GM19455 (cell line): ENCODE data around the gene HMBS.
A peak's percentile ranks its signal among the peaks of the same experiment; 100 is the strongest.

Experiments
- ATAC-seq: cut with Tn5 transposase; IDR thresholded peaks from one replicate; pipeline ENCODE4 v1.9.1; 2021; ENCODE audit not compliant: unreplicated experiment

HMBS gene

DNA sequence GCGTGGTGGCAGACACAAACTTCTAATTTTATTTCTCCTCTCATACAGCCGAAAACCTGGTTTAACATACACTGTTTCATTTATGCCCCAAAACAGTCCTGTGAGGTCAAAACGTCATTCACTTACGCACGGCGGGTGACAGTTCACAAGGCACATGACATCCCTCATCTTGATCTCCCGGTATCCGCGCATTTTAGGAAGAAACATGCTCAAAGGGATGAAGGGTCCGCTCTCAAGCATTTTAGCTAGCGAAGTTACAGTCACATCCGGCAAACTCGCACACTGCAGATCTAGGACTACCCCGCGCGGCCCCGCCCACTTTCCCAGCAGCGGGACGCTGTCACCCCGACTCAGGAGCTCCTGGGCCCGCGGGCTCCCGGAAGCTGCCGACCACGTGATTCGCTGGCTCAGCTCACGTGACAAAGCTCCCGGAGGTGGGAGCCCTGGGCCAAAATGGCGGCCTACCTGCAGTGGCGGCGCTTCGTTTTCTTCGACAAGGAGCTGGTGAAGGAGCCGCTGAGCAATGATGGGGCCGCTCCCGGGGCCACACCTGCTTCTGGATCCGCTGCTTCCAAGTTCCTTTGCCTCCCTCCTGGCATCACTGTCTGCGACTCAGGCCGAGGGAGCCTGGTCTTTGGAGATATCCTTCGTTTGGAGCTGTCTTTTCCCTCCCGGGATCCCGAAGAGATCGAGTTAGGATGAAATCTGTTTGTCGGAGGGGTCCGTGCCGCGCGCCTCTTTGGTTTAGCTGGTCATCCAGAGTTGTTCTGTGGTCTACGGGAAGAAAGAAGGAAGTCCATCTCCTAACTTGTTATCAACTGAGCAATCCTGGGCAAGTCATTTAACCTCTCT, 17.1 kb upstream of the HMBS start, which contains the start of gene VPS11:
VPS11 (plus strand) TSS at position 448 of the 852 bp plus-strand sequence; CDS start at position 454, 6 bp downstream.
- ATAC-seq, result peak; percentile 92

DNA sequence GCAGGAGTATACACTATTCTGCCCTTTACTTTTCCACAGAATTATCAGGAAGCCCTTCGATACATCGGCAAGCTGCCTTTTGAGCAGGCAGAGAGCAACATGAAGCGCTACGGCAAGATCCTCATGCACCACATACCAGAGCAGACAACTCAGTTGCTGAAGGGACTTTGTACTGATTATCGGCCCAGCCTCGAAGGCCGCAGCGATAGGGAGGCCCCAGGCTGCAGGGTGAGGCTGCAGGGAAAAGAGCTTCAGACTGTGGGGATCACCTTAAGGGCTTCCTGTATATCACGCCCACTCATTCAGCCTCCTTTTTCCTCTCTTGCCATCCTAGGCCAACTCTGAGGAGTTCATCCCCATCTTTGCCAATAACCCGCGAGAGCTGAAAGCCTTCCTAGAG, 6.8 kb upstream of the HMBS start:
- no peak for ATAC-seq

DNA sequence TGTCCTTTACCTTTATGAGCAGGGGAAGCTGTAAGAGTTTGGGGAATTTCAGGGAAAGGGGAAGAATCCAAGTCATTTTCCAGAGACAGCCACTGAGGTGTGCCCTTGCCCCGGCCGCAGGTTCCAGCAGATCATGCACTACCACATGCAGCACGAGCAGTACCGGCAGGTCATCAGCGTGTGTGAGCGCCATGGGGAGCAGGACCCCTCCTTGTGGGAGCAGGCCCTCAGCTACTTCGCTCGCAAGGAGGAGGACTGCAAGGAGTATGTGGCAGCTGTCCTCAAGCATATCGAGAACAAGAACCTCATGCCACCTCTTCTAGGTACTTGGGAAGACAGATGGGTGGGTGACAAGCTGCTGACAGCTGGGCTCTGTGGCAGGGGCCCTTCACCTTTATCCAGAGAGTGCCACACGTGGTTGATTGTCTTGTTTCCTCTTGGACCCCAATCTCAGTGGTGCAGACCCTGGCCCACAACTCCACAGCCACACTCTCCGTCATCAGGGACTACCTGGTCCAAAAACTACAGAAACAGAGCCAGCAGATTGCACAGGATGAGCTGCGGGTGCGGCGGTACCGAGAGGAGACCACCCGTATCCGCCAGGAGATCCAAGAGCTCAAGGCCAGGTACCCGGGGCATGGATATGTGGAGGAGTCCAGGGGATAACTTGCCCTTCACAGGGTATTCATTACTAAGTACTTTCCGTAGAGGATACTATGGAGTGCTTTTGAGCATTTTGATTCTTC, 5.8 kb upstream of the HMBS start:
- ATAC-seq, result no peak

DNA sequence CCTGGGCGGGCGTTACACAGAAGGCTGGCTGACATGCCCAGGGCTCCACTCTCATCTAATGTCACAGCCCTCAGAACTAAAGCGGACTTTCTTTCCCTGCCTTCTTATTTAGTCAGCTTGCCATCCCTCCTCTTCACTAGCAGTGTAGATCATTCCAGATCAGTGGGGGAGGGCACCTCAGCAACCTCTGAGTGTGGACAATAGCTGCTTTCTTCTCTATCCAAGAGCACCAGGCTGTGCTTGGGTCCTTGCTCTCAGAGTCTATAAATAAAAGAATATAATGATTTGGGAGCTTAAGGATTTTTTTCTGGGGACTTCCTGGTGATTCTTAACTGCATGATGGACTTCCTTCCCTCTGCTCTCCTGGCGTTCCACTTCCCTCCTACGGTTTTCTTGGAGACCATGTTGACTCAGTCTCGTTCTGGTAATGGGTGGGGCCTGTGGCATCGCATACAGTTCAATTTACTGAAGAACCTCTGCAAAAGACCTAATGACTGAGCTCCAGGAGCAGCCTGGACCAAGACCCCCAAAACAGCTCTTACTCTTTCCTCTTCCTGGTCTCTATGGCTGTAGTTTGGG, 2.9 kb upstream of the HMBS start:
- no peak for ATAC-seq

DNA sequence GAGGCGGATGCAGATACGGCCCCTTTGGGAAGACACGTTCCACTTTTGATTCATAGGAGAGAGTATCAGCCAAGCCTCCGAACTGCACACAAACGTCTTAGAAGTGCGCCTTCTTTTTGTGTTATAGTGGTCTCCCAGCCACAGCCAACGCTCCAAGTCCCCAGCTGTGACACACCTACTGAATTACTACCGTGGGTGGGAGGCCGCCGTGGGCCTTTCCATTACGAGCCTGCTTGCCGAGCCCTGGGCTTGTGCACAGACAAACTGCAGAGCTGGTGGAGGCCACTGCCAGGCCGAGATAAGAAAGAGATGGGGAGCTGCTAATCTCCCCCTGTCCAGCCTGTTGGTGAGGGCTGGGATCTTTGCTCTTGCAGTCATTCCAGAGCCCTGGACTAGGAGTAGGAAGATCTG, 761 bp downstream of the HMBS start:
- peak; percentile 18 for ATAC-seq

DNA sequence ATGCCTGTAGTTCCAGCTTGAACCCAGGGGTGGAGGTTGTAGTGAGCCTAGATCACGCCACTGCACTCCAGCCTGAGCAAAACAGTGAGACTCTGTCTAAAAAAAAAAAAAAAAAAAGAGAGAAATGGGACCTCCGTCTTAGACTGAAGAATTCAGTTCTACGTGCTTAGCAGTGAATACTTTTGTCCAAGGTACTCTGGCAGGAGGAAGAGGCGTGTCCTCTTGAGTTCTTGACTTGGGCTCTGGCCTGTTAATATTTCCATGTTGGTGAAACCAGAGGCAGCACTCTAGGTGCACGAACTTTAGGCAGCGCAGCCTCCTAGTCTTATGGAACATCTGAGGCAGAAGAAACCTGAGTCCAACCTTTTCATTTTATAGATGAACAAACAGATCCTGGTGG, 2.4 kb downstream of the HMBS start:
- ATAC-seq, result no peak

DNA sequence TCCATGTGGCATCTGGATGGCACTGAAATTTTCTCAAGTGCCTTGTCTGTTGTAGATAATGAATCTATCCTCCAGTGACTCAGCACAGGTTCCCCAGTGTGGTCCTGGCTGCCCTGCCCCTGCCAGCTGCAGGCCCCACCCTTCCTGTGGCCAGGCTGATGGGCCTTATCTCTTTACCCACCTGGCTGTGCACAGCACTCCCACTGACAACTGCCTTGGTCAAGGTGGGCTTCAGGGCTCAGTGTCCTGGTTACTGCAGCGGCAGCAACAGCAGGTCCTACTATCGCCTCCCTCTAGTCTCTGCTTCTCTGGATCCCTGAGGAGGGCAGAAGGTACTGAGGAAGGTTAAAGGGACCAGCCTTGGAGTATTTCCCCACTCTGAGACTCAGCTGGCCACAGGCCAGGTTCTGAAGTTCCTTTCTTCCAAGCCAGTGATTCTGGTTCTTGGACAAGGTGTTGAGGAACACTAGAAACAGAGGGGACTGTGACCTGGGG, 3.1 kb downstream of the HMBS start:
- ATAC-seq, result no peak

DNA sequence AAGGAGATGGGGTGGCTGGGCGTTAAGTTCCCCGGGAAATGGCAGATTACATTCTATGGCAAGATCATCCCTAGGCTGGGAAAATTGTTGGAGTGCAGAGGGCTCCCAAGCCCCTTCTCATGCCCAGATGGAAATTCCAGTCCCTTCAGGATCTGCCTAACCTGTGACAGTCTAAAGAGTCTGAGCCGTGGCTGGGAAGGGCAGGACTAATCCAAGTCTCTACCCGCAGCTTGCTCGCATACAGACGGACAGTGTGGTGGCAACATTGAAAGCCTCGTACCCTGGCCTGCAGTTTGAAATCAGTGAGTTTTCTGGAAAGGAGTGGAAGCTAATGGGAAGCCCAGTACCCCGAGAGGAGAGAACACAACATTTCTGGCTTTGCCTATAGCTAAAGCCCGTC, 3.7 kb downstream of the HMBS start:
- ATAC-seq, result no peak

DNA sequence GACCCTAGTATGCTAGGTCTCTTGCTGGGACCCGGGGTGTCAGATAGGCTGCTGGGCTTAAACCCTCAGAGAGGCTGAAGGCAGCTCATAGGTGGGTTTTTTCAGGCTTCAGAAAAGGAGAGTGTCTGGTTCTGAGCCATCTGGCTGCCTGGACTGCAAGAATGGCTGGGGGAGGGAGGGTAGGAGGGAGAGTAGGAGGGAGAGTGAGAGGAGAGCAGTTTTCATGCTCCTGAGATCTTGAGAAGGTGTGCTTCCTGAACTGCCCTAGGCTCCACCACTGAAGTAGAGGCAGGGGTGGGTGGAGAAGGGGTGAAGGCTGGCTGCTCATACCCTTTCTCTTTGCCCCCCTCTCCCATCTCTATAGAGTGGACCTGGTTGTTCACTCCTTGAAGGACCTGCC, 4.6 kb downstream of the HMBS start:
- ATAC-seq, result no peak

DNA sequence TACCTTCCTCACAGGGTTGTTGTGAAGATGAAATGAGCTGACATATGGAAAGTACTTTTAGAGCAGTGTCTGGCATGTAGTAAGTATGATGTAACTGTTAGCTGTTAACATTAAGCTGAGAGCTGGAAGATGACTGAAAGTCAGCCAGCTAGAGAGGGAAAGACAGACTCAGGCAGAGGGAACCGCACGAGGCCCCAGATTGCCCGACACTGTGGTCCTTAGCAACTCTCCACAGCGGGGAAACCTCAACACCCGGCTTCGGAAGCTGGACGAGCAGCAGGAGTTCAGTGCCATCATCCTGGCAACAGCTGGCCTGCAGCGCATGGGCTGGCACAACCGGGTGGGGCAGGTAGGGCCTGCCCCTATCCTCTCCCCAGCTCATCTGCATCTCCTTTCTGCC, 6.5 kb downstream of the HMBS start:
- ATAC-seq, result no peak

DNA sequence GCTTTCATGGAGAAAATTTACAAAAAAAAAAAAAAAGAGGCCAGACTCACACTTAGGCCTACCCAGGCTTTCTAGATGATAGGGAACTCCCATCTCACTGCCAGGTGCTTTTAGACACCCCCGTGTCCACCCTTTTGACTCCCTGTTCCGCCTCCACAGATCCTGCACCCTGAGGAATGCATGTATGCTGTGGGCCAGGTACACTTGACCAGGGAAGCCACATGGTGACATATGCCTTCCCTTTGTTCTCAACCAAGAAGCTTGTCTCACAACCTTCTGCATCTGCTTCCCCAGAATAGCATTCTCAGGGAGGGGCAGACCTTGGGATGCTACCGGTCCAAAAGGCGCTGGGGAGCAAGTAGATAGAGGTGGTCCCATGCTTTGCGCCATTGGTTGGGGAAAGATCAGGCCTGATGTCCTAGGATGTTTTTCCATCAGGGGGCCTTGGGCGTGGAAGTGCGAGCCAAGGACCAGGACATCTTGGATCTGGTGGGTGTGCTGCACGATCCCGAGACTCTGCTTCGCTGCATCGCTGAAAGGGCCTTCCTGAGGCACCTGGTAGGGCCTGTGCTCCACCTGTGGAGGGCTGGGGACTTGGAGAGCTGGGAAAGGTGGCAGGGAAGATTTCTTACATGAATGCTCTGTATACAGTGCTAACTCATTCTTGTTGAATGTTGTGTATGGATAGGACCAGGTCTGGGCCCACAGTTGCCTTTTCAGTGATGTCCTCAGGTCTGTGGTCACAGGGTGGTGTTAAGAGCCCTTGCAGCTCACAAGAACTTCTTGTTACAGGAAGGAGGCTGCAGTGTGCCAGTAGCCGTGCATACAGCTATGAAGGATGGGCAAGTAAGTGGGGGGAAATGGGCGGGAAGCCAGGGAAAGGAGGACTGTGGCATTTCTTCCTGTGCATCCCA, 7.5 kb downstream of the HMBS start:
- ATAC-seq, result no peak

DNA sequence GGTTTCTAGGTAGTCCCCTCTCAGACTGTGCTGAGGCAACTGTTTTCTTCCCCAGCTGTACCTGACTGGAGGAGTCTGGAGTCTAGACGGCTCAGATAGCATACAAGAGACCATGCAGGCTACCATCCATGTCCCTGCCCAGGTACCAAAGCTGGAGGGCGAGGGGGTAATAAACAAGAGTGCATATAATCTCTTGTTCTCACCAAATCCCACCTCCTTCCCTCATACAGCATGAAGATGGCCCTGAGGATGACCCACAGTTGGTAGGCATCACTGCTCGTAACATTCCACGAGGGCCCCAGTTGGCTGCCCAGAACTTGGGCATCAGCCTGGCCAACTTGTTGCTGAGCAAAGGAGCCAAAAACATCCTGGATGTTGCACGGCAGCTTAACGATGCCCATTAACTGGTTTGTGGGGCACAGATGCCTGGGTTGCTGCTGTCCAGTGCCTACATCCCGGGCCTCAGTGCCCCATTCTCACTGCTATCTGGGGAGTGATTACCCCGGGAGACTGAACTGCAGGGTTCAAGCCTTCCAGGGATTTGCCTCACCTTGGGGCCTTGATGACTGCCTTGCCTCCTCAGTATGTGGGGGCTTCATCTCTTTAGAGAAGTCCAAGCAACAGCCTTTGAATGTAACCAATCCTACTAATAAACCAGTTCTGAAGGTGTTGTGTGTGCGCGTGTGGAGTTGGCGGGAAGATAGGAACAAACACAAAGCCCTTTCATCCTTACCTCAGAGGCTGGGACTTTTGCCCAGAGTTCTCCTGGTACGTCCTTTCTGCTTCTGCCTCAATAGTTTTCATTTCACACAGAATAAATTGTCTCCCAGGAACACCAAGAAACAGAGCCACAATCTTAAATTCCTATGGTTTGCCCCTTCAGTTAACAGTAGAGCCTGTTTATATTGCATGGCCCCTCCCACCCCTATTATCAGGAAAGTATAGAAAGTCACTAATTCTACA, 8.5 kb downstream of the HMBS start:
- no peak for ATAC-seq

DNA sequence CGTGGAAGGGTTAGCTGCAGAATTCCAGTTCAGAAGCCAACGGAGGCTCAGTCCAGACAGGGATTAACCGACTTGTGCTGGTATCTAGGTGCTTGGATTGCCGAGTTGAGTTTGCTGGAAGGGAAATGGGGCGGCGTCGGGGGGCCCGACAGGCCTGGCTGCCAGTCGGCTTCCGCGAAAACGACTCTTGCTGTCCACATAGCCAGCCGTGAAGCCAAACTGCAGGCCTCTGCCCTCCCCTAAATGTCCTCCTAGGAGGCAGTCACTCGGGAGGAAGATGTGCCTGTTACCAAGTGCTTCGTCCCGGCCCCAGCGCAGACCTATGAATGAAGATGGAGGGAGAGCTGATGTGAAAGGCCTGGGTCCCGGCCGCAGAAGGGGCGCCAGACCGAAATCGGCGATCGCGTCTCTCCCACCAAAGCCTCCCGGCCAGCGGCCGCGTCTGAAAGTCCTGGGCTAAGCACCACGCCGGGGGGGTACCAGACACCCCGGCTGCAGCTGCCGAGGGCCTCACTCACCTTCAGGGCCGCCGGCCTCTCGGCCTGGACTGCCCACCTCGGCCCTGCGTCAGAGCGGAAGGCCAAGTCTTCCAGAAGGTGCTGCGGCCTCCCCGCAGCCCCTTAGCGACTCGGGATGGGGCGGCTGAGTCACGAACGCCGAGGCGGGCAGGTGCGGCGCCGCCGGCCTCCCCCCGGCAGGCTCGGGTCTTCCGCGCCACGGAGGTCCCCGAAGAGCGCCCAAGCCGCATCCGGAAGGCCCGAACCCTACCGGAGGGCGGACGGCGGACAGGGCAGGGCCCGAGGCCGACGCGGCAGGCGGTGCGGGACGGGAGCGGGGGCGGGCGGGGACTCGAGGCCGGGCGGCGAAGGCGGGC, 9.5 kb downstream of the HMBS start:
- ATAC-seq, result peak; percentile 3

DNA sequence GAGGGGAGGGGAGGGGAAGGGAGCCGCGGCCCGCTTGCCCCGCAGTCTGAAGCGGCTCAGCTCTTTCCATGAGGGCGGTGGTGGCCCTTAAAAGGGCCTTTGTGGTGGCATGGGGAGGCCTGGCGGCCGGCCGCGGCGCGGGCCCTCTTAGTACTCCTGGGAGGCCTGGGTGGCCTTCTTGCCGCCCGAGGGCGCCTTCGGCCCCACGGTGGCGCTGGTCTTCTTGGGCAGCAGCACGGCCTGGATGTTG, 10.1 kb downstream of the HMBS start:
- peak; percentile 35 for ATAC-seq

DNA sequence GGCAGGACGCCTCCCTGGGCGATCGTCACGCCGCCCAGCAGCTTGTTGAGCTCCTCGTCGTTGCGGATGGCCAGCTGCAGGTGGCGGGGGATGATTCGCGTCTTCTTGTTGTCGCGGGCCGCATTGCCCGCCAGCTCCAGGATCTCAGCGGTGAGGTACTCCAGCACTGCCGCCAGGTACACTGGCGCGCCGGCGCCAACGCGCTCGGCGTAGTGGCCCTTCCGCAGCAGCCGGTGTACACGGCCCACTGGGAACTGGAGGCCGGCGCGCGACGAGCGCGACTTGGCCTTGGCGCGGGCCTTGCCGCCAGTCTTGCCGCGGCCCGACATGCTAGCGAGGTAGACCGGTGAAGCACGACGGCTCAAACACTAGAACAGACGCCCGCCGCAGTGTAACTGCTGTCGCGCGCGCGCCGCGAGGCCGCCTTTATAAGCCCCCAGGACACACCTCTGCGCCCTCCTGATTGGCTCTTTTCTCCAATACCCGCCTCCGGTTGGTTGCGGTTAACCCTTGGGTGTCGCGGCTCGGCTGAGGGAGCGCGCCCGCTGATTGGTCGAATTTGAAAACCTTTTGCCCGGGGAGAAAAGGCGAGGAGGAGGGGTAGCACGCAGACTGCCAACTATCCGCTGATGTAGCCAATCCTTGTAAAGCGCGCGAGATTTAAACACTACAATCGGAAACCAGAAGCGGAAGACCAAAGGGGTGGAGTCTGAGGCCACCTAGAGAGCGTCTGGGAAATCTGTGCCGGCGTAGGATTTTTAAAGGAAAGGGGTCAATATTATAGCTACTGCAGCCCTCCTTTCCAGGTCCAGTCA, 10.6 kb downstream of the HMBS start:
- ATAC-seq, result peak; percentile 74

DNA sequence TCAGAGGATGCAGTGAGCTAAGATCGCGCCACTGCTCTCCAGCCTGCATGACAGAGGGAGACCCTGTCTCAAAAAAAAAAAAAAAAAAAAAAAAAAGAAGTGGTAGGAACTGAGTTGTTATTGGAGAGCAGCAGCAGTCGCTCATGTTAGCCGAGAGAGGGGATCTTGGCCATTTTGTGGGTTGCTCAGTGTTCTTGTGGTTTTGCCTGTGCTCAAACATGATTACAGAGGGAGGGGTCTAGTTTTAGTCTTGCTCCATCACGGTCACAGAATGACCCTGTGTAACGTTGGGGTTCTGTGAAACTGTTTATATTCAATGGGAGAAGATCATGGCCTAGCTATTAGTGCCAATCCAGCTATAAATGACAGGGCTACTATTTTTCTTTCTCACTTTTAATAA, 15.0 kb downstream of the HMBS start:
- no peak for ATAC-seq

DNA sequence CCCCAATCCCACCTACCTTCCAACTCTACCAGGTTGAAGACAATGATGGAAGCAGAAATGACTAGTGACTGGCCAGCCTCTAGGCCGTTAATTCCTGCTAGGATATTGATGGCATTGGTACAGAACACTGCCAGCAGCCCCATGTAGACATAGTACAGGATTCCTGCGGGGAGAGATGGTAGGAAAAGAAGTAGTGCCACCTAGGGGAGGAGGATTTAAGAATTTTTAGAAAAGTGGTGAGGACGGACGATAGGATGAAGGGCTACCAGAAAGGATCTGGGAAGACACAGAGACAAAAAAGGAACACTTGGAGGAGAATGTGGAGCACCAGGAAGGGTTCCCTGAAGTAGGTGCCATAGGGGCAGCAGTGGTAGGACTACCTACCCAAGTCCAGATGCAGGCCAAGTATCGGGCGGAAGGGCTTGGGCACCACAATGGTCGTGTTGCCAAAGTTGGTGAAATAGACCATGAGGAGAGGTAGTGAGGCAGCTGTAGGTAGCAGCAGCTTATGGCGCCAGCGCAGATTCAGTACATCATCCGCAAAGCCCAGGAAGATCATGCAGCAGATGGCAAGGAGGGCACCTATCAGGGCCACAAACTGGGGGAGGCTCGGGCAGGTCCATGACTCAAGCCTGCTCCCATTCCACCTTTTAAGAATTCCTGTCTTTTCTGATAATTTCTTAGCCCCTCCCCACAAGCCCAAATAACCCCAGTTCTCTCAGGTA, 15.7 kb downstream of the HMBS start:
- ATAC-seq, result no peak
